Hepatocyte (in vitro differentiated cells): Measurements from ENCODE around the gene GPR39.

ENCODE experiments used
- EZH2phosphoT487 ChIP-seq: fragments of 200-600 bp; sonication (generic); IDR thresholded peaks from one replicate; pipeline ENCODE4 v1.6.1; 2018; ENCODE audit warnings: antibody characterized with exemption, mild to moderate bottlenecking, low read depth, moderate library complexity; ENCODE audit not compliant: unreplicated experiment, severe bottlenecking
- TF ChIP-seq, protein P1 (sequence below): fragments of 200-600 bp; sonication (generic); IDR thresholded peaks from 2 replicates; pipeline ENCODE4 v1.5.1; 2016; ENCODE audit warnings: antibody characterized with exemption, mild to moderate bottlenecking; ENCODE audit not compliant: poor library complexity

DNA sequence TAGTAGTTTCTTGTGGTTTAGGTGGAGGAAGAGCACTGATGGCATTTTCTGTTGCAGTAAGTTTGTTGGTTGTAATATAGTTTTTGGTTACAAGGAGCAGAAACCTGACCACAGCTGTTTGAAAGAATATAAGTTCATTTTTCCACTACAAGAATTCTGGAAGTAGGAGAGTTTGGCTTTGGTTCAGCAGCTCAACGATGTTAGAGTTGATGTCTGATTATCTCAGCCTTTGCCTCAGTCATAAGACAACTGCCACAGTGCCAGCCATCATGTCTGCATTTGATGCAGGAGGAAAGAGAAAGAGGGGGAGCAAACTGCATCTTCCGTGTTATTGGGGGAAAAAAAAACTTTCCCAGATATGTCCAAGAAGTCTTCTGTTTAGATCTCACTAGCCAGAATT is 134.3 kb downstream of the GPR39 start:
- TF ChIP-seq EZH2phosphoT487: no peak
- TF ChIP-seq, protein P1, sequence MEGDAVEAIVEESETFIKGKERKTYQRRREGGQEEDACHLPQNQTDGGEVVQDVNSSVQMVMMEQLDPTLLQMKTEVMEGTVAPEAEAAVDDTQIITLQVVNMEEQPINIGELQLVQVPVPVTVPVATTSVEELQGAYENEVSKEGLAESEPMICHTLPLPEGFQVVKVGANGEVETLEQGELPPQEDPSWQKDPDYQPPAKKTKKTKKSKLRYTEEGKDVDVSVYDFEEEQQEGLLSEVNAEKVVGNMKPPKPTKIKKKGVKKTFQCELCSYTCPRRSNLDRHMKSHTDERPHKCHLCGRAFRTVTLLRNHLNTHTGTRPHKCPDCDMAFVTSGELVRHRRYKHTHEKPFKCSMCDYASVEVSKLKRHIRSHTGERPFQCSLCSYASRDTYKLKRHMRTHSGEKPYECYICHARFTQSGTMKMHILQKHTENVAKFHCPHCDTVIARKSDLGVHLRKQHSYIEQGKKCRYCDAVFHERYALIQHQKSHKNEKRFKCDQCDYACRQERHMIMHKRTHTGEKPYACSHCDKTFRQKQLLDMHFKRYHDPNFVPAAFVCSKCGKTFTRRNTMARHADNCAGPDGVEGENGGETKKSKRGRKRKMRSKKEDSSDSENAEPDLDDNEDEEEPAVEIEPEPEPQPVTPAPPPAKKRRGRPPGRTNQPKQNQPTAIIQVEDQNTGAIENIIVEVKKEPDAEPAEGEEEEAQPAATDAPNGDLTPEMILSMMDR: no peak
